Measurements from ENCODE around the gene HLA-DPB1.

GRCh38 chr6:33036535-33036934 lies 39.3 kb upstream of the HLA-DPB1 start:
- TF ChIP-seq EZH2 (IDR thresholded peaks at IDR 0.05): no peak
- TF ChIP-seq POLR2AphosphoS5 (IDR thresholded peaks at IDR 0.05; ENCODE audit: borderline replicate concordance, low read depth, low read length): no peak

Data from SK-N-MC (cell line).